HepG2 (cell line): ENCODE measurements around the gene MATK. TPM values are rescaled to one million over a fixed set of nuclear protein-coding genes. Genes with fewer than 3 reads are reported as not detected.

ENCODE experiments used
- HCFC1 ChIP-seq: fragments of 150-350 bp; IDR thresholded peaks from 2 replicates; pipeline ENCODE4 v1.6.1; 2014; ENCODE audit warnings: low read depth, low read length
- RXRA ChIP-seq: sonication (generic); formaldehyde crosslinking; IDR thresholded peaks from 2 replicates; pipeline ENCODE4 v1.5.1; 2020; ENCODE audit warnings: missing genetic modification reagents
- SRSF9 ChIP-seq: fragments of 200-400 bp; formaldehyde crosslinking; IDR thresholded peaks from 2 replicates; pipeline ENCODE4 v1.6.1; 2018; ENCODE audit warnings: borderline replicate concordance, mild to moderate bottlenecking, low read depth, low read length; ENCODE audit not compliant: insufficient read depth, poor library complexity, severe bottlenecking
- YEATS4 ChIP-seq: sonication (generic); formaldehyde crosslinking; IDR thresholded peaks from 2 replicates; pipeline ENCODE4 v1.4.0; 2020; ENCODE audit warnings: missing genetic modification reagents, borderline replicate concordance
- ZNF563 ChIP-seq: sonication (generic); formaldehyde crosslinking; IDR thresholded peaks from 2 replicates; pipeline ENCODE4 v1.8.0; 2022; ENCODE audit warnings: mild to moderate bottlenecking, moderate library complexity, missing genetic modification reagents
- ZNF572 ChIP-seq: sonication (generic); formaldehyde crosslinking; IDR thresholded peaks from 2 replicates; pipeline ENCODE4 v1.5.1; 2020; ENCODE audit warnings: mild to moderate bottlenecking, missing genetic modification reagents
- ZNF772 ChIP-seq: sonication (generic); formaldehyde crosslinking; IDR thresholded peaks from 2 replicates; pipeline ENCODE4 v1.5.0; 2020; ENCODE audit warnings: mild to moderate bottlenecking, missing genetic modification reagents
- polyA plus RNA-seq, 8 experiments: library from polyadenylated mRNA; depleted of rRNA in 3 of 8; stranded (reverse) in 7 of 8; unstranded in 1 of 8; fragments of >200 nt; fragmentation: Illumina TruSeq in 4 of 8; extraction: Trizol in 4 of 8; gene quantifications; 2 replicates each; pipeline versions ENCODE4 v1.2.1 to v1.2.3, GENCODE V29; 2011 to 2016; ENCODE audit warnings: low read depth in 4 of 8, missing spikeins in 1 of 8, mixed read lengths in 1 of 8; ENCODE audit not compliant: insufficient read depth in 1 of 8
- total RNA-seq, 5 experiments: library from RNA; depleted of rRNA; stranded (reverse); fragments of >200 nt; fragmentation: Illumina TruSeq; extraction: Trizol; gene quantifications; 2 replicates each; pipeline ENCODE4 v1.2.3, GENCODE V29; 2016; ENCODE audit warnings: low read depth in 1 of 5
- TF ChIP-seq, protein P1 (sequence below): sonication (generic); formaldehyde crosslinking; conservative IDR thresholded peaks from 2 replicates; pipeline ENCODE4 v1.4.0; 2020; ENCODE audit warnings: missing genetic modification reagents
- TF ChIP-seq, protein P2 (sequence below): sonication (generic); formaldehyde crosslinking; IDR thresholded peaks from 2 replicates; pipeline ENCODE4 v1.4.0; 2020; ENCODE audit warnings: mild to moderate bottlenecking, missing genetic modification reagents
- TF ChIP-seq, protein P3 (sequence below): sonication (generic); formaldehyde crosslinking; IDR thresholded peaks from 2 replicates; pipeline ENCODE4 v1.4.0; 2020; ENCODE audit warnings: missing genetic modification reagents, mild to moderate bottlenecking, borderline replicate concordance
- TF ChIP-seq, protein P4 (sequence below): IDR thresholded peaks from 2 replicates; pipeline ENCODE4 v1.6.1; 2016; ENCODE audit warnings: mild to moderate bottlenecking, missing biosample characterization, missing genetic modification reagents

The MATK gene
- total and polyA plus RNA-seq, 2 of the 13 experiments (the other 11 are each of a cell fraction or from before 2014, with no cell fraction given): 0.09 TPM; not detected in 1

DNA sequence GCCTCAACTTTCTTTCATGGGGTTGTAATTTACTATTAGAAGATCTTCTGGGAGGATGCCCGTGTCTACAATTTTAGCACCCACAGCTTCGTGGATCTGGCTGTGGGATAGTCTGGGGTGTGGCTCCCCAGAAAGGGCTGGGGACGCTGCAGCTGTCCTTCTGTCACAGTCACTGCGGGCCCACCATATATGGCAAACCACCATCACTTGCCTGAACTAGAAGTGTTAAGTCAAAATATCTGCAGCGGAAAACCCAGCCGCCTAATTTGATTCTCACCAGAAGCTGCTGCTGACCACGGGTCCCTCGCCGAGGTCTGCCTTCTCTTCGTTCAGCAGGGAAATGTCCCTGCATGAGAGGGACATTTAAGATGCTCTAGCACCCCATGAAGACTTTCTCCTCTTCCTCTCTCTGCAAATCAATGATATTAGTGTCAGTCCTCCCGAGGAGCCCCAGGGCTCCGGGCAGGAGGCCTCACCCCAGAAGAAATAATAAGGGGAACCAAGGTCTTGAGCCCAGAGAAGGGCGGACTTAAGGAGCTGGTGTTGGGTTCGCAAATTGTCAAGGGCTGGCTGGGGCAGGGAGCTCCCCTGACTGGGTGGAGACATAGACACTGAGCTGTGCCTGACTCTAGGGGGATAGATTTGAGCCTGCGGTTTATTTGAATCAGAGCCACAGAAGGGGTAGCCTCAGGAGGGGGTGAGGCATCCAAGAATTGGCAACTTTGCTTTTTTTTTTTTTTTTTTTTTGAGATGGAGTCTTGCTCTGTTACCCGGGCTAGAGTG lies 3.0 kb upstream of the MATK start (continued):
- TF ChIP-seq, protein P1, sequence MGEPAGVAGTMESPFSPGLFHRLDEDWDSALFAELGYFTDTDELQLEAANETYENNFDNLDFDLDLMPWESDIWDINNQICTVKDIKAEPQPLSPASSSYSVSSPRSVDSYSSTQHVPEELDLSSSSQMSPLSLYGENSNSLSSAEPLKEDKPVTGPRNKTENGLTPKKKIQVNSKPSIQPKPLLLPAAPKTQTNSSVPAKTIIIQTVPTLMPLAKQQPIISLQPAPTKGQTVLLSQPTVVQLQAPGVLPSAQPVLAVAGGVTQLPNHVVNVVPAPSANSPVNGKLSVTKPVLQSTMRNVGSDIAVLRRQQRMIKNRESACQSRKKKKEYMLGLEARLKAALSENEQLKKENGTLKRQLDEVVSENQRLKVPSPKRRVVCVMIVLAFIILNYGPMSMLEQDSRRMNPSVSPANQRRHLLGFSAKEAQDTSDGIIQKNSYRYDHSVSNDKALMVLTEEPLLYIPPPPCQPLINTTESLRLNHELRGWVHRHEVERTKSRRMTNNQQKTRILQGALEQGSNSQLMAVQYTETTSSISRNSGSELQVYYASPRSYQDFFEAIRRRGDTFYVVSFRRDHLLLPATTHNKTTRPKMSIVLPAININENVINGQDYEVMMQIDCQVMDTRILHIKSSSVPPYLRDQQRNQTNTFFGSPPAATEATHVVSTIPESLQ (CRISPR knock-in tag): no peak
- TF ChIP-seq, protein P2, sequence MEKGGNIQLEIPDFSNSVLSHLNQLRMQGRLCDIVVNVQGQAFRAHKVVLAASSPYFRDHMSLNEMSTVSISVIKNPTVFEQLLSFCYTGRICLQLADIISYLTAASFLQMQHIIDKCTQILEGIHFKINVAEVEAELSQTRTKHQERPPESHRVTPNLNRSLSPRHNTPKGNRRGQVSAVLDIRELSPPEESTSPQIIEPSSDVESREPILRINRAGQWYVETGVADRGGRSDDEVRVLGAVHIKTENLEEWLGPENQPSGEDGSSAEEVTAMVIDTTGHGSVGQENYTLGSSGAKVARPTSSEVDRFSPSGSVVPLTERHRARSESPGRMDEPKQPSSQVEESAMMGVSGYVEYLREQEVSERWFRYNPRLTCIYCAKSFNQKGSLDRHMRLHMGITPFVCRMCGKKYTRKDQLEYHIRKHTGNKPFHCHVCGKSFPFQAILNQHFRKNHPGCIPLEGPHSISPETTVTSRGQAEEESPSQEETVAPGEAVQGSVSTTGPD (CRISPR knock-in tag): no peak
- TF ChIP-seq ZNF572 (CRISPR knock-in tag) (no peak), ZNF772 (CRISPR knock-in tag) (no peak), SRSF9 (no peak), HCFC1 (no peak), RXRA (CRISPR knock-in tag) (no peak), ZNF563 (CRISPR knock-in tag) (no peak), YEATS4 (CRISPR knock-in tag) (no peak)
- TF ChIP-seq, protein P3, sequence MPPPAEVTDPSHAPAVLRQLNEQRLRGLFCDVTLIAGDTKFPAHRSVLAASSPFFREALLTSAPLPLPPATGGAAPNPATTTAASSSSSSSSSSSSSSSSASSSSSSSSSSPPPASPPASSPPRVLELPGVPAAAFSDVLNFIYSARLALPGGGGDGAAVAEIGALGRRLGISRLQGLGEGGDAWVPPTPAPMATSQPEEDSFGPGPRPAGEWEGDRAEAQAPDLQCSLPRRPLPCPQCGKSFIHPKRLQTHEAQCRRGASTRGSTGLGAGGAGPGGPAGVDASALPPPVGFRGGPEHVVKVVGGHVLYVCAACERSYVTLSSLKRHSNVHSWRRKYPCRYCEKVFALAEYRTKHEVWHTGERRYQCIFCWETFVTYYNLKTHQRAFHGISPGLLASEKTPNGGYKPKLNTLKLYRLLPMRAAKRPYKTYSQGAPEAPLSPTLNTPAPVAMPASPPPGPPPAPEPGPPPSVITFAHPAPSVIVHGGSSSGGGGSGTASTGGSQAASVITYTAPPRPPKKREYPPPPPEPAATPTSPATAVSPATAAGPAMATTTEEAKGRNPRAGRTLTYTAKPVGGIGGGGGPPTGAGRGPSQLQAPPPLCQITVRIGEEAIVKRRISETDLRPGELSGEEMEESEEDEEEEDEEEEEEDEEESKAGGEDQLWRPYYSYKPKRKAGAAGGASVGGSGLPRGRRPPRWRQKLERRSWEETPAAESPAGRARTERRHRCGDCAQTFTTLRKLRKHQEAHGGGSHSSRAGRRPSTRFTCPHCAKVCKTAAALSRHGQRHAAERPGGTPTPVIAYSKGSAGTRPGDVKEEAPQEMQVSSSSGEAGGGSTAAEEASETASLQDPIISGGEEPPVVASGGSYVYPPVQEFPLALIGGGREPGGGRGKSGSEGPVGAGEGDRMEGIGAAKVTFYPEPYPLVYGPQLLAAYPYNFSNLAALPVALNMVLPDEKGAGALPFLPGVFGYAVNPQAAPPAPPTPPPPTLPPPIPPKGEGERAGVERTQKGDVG: no peak
- TF ChIP-seq, protein P4, sequence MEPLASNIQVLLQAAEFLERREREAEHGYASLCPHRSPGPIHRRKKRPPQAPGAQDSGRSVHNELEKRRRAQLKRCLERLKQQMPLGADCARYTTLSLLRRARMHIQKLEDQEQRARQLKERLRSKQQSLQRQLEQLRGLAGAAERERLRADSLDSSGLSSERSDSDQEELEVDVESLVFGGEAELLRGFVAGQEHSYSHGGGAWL (CRISPR knock-in tag): no peak
